Stimulated activated naive B cell treated with anti-CD40 and anti-IgM and Interleukin-4, amounts not matched to agents 10 μg/mL and 1 μg/mL and 100 μg/mL, for 72 hours (primary cell): Measurements from ENCODE around the gene RASA3.

ENCODE experiments used
- ATAC-seq, 2 donors: fragments of 150-1000 bp; cut with Tn5 transposase; replicated peaks; 2 replicates each; pipeline ENCODE4 v1.10.0; 2021; ENCODE audit warnings: moderate library complexity in 1 of 2
- DNase-seq: peaks from one replicate; pipeline ENCODE4 v3.0.0; 2021
- H3K27ac Mint-ChIP-seq: one replicate; pipeline ENCODE4 v1.8.0; 2022; ENCODE audit warnings: mild to moderate bottlenecking, mixed read lengths
- H3K27me3 Mint-ChIP-seq, 2 donors: one replicate each; pipeline ENCODE4 v1.8.0; 2022; ENCODE audit warnings: mixed read lengths in 2 of 2
- H3K36me3 Mint-ChIP-seq, 2 donors: one replicate each; pipeline ENCODE4 v1.8.0; 2022; ENCODE audit warnings: mixed read lengths in 2 of 2, mild to moderate bottlenecking in 1 of 2
- H3K4me1 Mint-ChIP-seq, 2 donors: one replicate each; pipeline ENCODE4 v1.8.0; 2022; ENCODE audit warnings: mixed read lengths in 2 of 2, mild to moderate bottlenecking in 1 of 2
- H3K4me3 Mint-ChIP-seq, 2 donors: one replicate each; pipeline ENCODE4 v1.8.0; 2022; ENCODE audit warnings: mild to moderate bottlenecking in 2 of 2, mixed read lengths in 2 of 2, moderate library complexity in 1 of 2
- H3K9me3 Mint-ChIP-seq, 2 donors: one replicate each; pipeline ENCODE4 v1.8.0; 2022; ENCODE audit warnings: mixed read lengths in 2 of 2, mild to moderate bottlenecking in 1 of 2

Gene RASA3

GRCh38 chr13:114063545-114064449, 68.6 kb downstream of the RASA3 start:
- Mint-ChIP-seq H3K9me3 (no peaks in the 10 kb centered on the region), H3K27ac (peak overlapping the region; percentile 97), H3K36me3 (peaks cover 10 to 18% of the 10 kb centered on the region in 2 donors), H3K4me1 (peaks cover 59 to 74% of the 10 kb centered on the region in 2 donors), H3K27me3 (no peaks in the 10 kb centered on the region), H3K4me3 (peak overlapping the region; percentile 82 to 85)
- ATAC-seq = no peak
- no peak for DNase-seq

- DNase-seq (no peak), ATAC-seq (no peak)
- Mint-ChIP-seq H3K36me3 (peaks cover 11 to 21% of the 10 kb centered on the region in 2 donors), H3K27me3 (no peaks in the 10 kb centered on the region), H3K4me3 (peak overlapping the region in 1 of 2 donors; percentile 6), H3K9me3 (no peaks in the 10 kb centered on the region), H3K4me1 (peaks cover 56 to 71% of the 10 kb centered on the region in 2 donors), H3K27ac (no peak overlapping the region)
Measured at GRCh38 chr13:114062754-114063153, 69.7 kb downstream of the RASA3 start.

GRCh38 chr13:114062341-114062740, 70.1 kb downstream of the RASA3 start:
- Mint-ChIP-seq H3K9me3 (no peaks in the 10 kb centered on the region), H3K4me1 (peaks cover 56 to 71% of the 10 kb centered on the region in 2 donors), H3K27me3 (no peaks in the 10 kb centered on the region), H3K4me3 (no peak overlapping the region), H3K27ac (no peak overlapping the region), H3K36me3 (peaks cover 11 to 21% of the 10 kb centered on the region in 2 donors)
- no peak for DNase-seq
- no peak for ATAC-seq

- ATAC-seq = no peak
- Mint-ChIP-seq H3K36me3 (peaks cover 11 to 21% of the 10 kb centered on the region in 2 donors), H3K4me1 (peaks cover 60 to 71% of the 10 kb centered on the region in 2 donors), H3K27me3 (no peaks in the 10 kb centered on the region), H3K27ac (peak overlapping the region; percentile 56), H3K4me3 (no peak overlapping the region), H3K9me3 (no peaks in the 10 kb centered on the region)
- no peak for DNase-seq
Measured at GRCh38 chr13:114061744-114062143, 70.7 kb downstream of the RASA3 start.

- no peak overlapping the region for H3K27ac Mint-ChIP-seq
- H3K4me3 Mint-ChIP-seq = no peak overlapping the region
- peaks cover 61 to 71% of the 10 kb centered on the region in 2 donors for H3K4me1 Mint-ChIP-seq
Measured at GRCh38 chr13:114061047-114061446, 71.4 kb downstream of the RASA3 start.

GRCh38 chr13:114059946-114060860, 72.2 kb downstream of the RASA3 start:
- no peak overlapping the region for H3K4me3 Mint-ChIP-seq

More at GRCh38 chr13:114061047-114061446, 71.4 kb downstream of the RASA3 start:
- no peaks in the 10 kb centered on the region for H3K9me3 Mint-ChIP-seq
- no peak for DNase-seq
- no peak for ATAC-seq
- H3K36me3 Mint-ChIP-seq = peaks cover 12 to 24% of the 10 kb centered on the region in 2 donors
- H3K27me3 Mint-ChIP-seq = no peaks in the 10 kb centered on the region

GRCh38 chr13:114059428-114059827, 73.0 kb downstream of the RASA3 start:
- no peaks in the 10 kb centered on the region for H3K9me3 Mint-ChIP-seq
- ATAC-seq (no peak), DNase-seq (no peak)
- H3K4me3 Mint-ChIP-seq = no peak overlapping the region
- H3K4me1 Mint-ChIP-seq = peaks cover 50 to 62% of the 10 kb centered on the region in 2 donors
- no peaks in the 10 kb centered on the region for H3K27me3 Mint-ChIP-seq
- H3K27ac Mint-ChIP-seq = no peak overlapping the region
- H3K36me3 Mint-ChIP-seq = peaks cover 15 to 30% of the 10 kb centered on the region in 2 donors

More at GRCh38 chr13:114059946-114060860, 72.2 kb downstream of the RASA3 start:
- H3K27me3 Mint-ChIP-seq = no peaks in the 10 kb centered on the region
- H3K36me3 Mint-ChIP-seq = peaks cover 15 to 30% of the 10 kb centered on the region in 2 donors
- H3K27ac Mint-ChIP-seq = peak overlapping the region; percentile 57
- DNase-seq (no peak), ATAC-seq (no peak)
- no peaks in the 10 kb centered on the region for H3K9me3 Mint-ChIP-seq
- H3K4me1 Mint-ChIP-seq = peaks cover 57 to 70% of the 10 kb centered on the region in 2 donors

GRCh38 chr13:114058051-114058867, 74.2 kb downstream of the RASA3 start:
- ATAC-seq = no peak
- peaks cover 44 to 53% of the 10 kb centered on the region in 2 donors for H3K4me1 Mint-ChIP-seq
- no peak overlapping the region for H3K4me3 Mint-ChIP-seq
- no peaks in the 10 kb centered on the region for H3K27me3 Mint-ChIP-seq
- DNase-seq = no peak
- H3K36me3 Mint-ChIP-seq = peaks cover 15 to 30% of the 10 kb centered on the region in 2 donors
- H3K27ac Mint-ChIP-seq = peak overlapping the region; percentile 75
- no peaks in the 10 kb centered on the region for H3K9me3 Mint-ChIP-seq

GRCh38 chr13:114057166-114058050, 75.0 kb downstream of the RASA3 start:
- no peaks in the 10 kb centered on the region for H3K9me3 Mint-ChIP-seq
- peaks cover 43 to 54% of the 10 kb centered on the region in 2 donors for H3K4me1 Mint-ChIP-seq
- H3K27me3 Mint-ChIP-seq = no peaks in the 10 kb centered on the region
- H3K27ac Mint-ChIP-seq = peak overlapping the region; percentile 47
- ATAC-seq = peak; percentile 36 to 39
- no peak for DNase-seq
- peaks cover 15 to 30% of the 10 kb centered on the region in 2 donors for H3K36me3 Mint-ChIP-seq
- H3K4me3 Mint-ChIP-seq = no peak overlapping the region

GRCh38 chr13:114056205-114057013, 76.0 kb downstream of the RASA3 start:
- Mint-ChIP-seq H3K4me3 (peak overlapping the region; percentile 25 to 53), H3K9me3 (no peaks in the 10 kb centered on the region), H3K36me3 (peaks cover 15 to 26% of the 10 kb centered on the region in 2 donors), H3K27ac (peak overlapping the region; percentile 20), H3K4me1 (peaks cover 48 to 58% of the 10 kb centered on the region in 2 donors), H3K27me3 (no peaks in the 10 kb centered on the region)
- peak in 1 of 2 donors; percentile 22 for ATAC-seq
- no peak for DNase-seq

GRCh38 chr13:114055766-114056165, 76.7 kb downstream of the RASA3 start:
- Mint-ChIP-seq H3K36me3 (peaks cover 19 to 27% of the 10 kb centered on the region in 2 donors), H3K4me1 (peaks cover 50 to 65% of the 10 kb centered on the region in 2 donors), H3K9me3 (no peaks in the 10 kb centered on the region), H3K27ac (no peak overlapping the region), H3K27me3 (no peaks in the 10 kb centered on the region), H3K4me3 (no peak overlapping the region)
- DNase-seq (no peak), ATAC-seq (no peak)

- Mint-ChIP-seq H3K36me3 (peaks cover 17 to 27% of the 10 kb centered on the region in 2 donors), H3K9me3 (no peaks in the 10 kb centered on the region), H3K4me1 (peaks cover 52 to 65% of the 10 kb centered on the region in 2 donors), H3K4me3 (no peak overlapping the region), H3K27me3 (no peaks in the 10 kb centered on the region), H3K27ac (no peak overlapping the region)
- no peak for ATAC-seq
- no peak for DNase-seq
Measured at GRCh38 chr13:114054830-114055439, 77.5 kb downstream of the RASA3 start.
